DMS153 treated with DMSO at 0.1 percent for 48 hours (cell line): ENCODE data around the gene EPAS1.

Experiments used
- DNase-seq: peaks from one replicate; lab custom pipeline; 2025; ENCODE audit not compliant: unreplicated experiment; lab: John Stamatoyannopoulos, UW

The EPAS1 gene

GRCh38 chr2:46318579-46319460 is 21.6 kb downstream of the EPAS1 start:
- no peak for DNase-seq

GRCh38 chr2:46319711-46320110 is 22.5 kb downstream of the EPAS1 start:
- DNase-seq, result no peak

GRCh38 chr2:46320141-46320567 is 22.9 kb downstream of the EPAS1 start:
- DNase-seq, result no peak

- no peak for DNase-seq
Observed at GRCh38 chr2:46323730-46324129, 26.5 kb downstream of the EPAS1 start.

- DNase-seq, result no peak
Observed at GRCh38 chr2:46325182-46325928, 28.1 kb downstream of the EPAS1 start.

- no peak for DNase-seq
Observed at GRCh38 chr2:46326231-46326980, 29.2 kb downstream of the EPAS1 start.

GRCh38 chr2:46327627-46328026 is 30.4 kb downstream of the EPAS1 start:
- DNase-seq, result no peak

GRCh38 chr2:46328291-46328690 is 31.1 kb downstream of the EPAS1 start:
- no peak for DNase-seq

- no peak for DNase-seq
Observed at GRCh38 chr2:46328829-46329228, 31.6 kb downstream of the EPAS1 start.

- no peak for DNase-seq
Observed at GRCh38 chr2:46329340-46329739, 32.1 kb downstream of the EPAS1 start.

GRCh38 chr2:46329803-46330775 is 32.9 kb downstream of the EPAS1 start:
- no peak for DNase-seq

- no peak for DNase-seq
Observed at GRCh38 chr2:46331109-46331766, 34.0 kb downstream of the EPAS1 start.

- no peak for DNase-seq
Observed at GRCh38 chr2:46332686-46333281, 35.6 kb downstream of the EPAS1 start.

GRCh38 chr2:46333912-46334311 is 36.7 kb downstream of the EPAS1 start:
- no peak for DNase-seq

GRCh38 chr2:46334389-46335271 is 37.4 kb downstream of the EPAS1 start:
- DNase-seq, result no peak

GRCh38 chr2:46335391-46336282 is 38.4 kb downstream of the EPAS1 start:
- no peak for DNase-seq

- DNase-seq, result no peak
Observed at GRCh38 chr2:46336283-46336959, 39.2 kb downstream of the EPAS1 start.
